ENCODE results near the gene ABCB10. TPM values are rescaled to one million over a fixed set of nuclear protein-coding genes. Genes with fewer than 3 reads are reported as not detected.

The ABCB10 gene
- total RNA-seq, 1 experiment from 2014 or later, result 13.8 TPM

DNA sequence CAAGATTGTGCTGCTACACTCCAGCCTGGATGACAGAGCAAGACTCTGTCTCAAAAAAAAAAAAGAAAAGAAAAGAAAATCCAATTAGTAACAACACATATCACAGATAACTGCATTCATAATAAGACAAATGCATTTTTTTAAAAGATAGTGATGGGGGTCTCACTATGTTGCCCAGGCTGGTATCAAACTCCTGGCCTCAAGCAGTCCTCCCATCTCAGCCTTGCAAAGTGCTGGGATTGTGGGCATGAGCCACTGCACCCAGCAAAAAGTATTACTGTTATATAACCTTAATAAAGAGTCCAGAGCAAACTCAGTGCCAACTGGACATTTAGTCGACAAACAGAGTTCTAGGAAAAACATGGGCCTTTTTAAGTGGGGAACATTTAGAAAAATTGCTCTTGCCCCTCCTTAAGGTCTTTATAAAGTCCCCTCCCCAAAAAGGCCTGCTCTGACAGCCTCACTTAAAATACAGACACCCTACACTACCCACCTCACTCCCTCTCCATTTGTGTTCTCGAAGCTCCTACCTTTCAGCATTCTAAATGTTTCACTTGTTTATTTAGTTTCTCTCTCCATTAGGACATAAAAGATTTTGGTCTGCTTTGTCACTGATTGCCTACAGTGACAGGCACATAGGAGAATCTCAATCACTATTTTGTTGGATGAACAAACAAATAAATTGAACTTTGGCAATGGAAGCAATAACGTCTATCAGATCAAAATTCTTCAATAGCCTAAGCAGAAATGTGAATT is 7.5 kb downstream of the ABCB10 start:
- H2BK15ac ChIP-seq (ENCODE audit: low read depth, low read length), result no peak overlapping the region
- no peak overlapping the region for H3K14ac ChIP-seq (ENCODE audit: insufficient read depth, low read length)
- no peaks in the 10 kb centered on the region for H3K9me3 ChIP-seq (ENCODE audit: control insufficient read depth, low read depth, low read length)
- DNase-seq, result no peak
- H3K56ac ChIP-seq (ENCODE audit: insufficient read length, low read depth, low read length), result no peak overlapping the region
- H3K9me3 Mint-ChIP-seq, result no peaks in the 10 kb centered on the region
- no peak overlapping the region for H2BK120ac ChIP-seq (ENCODE audit: low read depth, low read length, poor library complexity, severe bottlenecking)
- no peak overlapping the region for H3K4ac ChIP-seq (ENCODE audit: low read depth, low read length)
- H4K5ac ChIP-seq (ENCODE audit: insufficient read length, low read depth, low read length), result no peak overlapping the region
- H3K4me2 ChIP-seq (ENCODE audit: insufficient read depth, insufficient read length, low read length), result no peak overlapping the region
- H2BK20ac ChIP-seq (ENCODE audit: low read depth, low read length, poor library complexity, severe bottlenecking), result no peak overlapping the region
- H3K23ac ChIP-seq (ENCODE audit: insufficient read length, low read depth, low read length), result no peak overlapping the region
- H3K79me1 ChIP-seq (ENCODE audit: insufficient read depth, low read depth, low read length, poor library complexity, severe bottlenecking), result peaks cover 3% of the 10 kb centered on the region
- H2BK5ac ChIP-seq (ENCODE audit: insufficient read length, low read length), result no peak overlapping the region
- TF ChIP-seq, protein P1, sequence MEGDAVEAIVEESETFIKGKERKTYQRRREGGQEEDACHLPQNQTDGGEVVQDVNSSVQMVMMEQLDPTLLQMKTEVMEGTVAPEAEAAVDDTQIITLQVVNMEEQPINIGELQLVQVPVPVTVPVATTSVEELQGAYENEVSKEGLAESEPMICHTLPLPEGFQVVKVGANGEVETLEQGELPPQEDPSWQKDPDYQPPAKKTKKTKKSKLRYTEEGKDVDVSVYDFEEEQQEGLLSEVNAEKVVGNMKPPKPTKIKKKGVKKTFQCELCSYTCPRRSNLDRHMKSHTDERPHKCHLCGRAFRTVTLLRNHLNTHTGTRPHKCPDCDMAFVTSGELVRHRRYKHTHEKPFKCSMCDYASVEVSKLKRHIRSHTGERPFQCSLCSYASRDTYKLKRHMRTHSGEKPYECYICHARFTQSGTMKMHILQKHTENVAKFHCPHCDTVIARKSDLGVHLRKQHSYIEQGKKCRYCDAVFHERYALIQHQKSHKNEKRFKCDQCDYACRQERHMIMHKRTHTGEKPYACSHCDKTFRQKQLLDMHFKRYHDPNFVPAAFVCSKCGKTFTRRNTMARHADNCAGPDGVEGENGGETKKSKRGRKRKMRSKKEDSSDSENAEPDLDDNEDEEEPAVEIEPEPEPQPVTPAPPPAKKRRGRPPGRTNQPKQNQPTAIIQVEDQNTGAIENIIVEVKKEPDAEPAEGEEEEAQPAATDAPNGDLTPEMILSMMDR (conservative IDR thresholded peaks at IDR 0.05), result no peak
- no peak overlapping the region for H3T11ph ChIP-seq (ENCODE audit: low read length)
- H4K91ac ChIP-seq (ENCODE audit: insufficient read length, low read depth, low read length), result no peak overlapping the region
- no CpG with 5 or more reads among the region's 3 CpGs for WGBS (ENCODE audit: extremely low coverage, insufficient read length, low lambda C conversion rate)
- H3K27ac Mint-ChIP-seq, result no peak overlapping the region
- no peaks in the 10 kb centered on the region for H4K20me1 ChIP-seq (ENCODE audit: control insufficient read depth, insufficient read depth, insufficient read length)
- peaks cover 14 to 15% of the 10 kb centered on the region in 2 experiments for H3K4me1 Mint-ChIP-seq
- H4K8ac ChIP-seq (replicated peaks; ENCODE audit: insufficient read length, low read depth, low read length), result no peak overlapping the region
- H3K27me3 ChIP-seq (ENCODE audit: insufficient read depth, low read length), result no peaks in the 10 kb centered on the region
- H3K9ac ChIP-seq (ENCODE audit: extremely low read depth, insufficient read length, low read length), result no peak overlapping the region
- no peaks in the 10 kb centered on the region for H3K27me3 Mint-ChIP-seq (ENCODE audit: low read depth)
- no peak overlapping the region for H2BK12ac ChIP-seq (ENCODE audit: insufficient read length, low read depth, low read length)
- no peak overlapping the region for H3K27ac ChIP-seq (ENCODE audit: insufficient read length, low read depth, low read length)
- H3K23me2 ChIP-seq (ENCODE audit: insufficient read length, low read depth, low read length, poor library complexity, severe bottlenecking), result no peaks in the 10 kb centered on the region
- H2AK5ac ChIP-seq (ENCODE audit: insufficient read length, low read length), result no peak overlapping the region
- H3K36me3 Mint-ChIP-seq (ENCODE audit: insufficient read depth in 1 of 3, low read depth in 3 of 3), result peaks cover 0 to 19% (median 11%) of the 10 kb centered on the region in 3 experiments; a peak in 4 of 7 replicates
- H2AFZ ChIP-seq (ENCODE audit: low read length), result no peak overlapping the region
- H3K4me1 ChIP-seq (ENCODE audit: insufficient read depth, low read length), result no peaks in the 10 kb centered on the region
- no peak overlapping the region for H3K18ac ChIP-seq (ENCODE audit: insufficient read length, low read depth, low read length)
- no peaks in the 10 kb centered on the region for H3K79me2 ChIP-seq (ENCODE audit: insufficient read depth, low read length)
- H3K4me3 Mint-ChIP-seq, result no peak overlapping the region

All from H9 (cell line).